Stimulated activated CD8-positive, alpha-beta memory T cell treated with anti-CD3 and anti-CD28 coated beads, Interleukin-12 subunit alpha, Interleukin-12 subunit beta, amount 100 ng/mL, for 1 hour (primary cell): Measurements from ENCODE around the gene TCF12.
A peak's percentile ranks its signal among the peaks of the same experiment; 100 is the strongest.
"Not testable (repeated sequence)": the region's sequence is repeated elsewhere in the genome, so short reads cannot be mapped to it uniquely, and the experiment has no call there.

Experiments
- DNase-seq: peaks from one replicate; pipeline ENCODE4 v3.0.0-alpha.2; 2020; ENCODE audit warnings: low read depth

The TCF12 gene

DNA sequence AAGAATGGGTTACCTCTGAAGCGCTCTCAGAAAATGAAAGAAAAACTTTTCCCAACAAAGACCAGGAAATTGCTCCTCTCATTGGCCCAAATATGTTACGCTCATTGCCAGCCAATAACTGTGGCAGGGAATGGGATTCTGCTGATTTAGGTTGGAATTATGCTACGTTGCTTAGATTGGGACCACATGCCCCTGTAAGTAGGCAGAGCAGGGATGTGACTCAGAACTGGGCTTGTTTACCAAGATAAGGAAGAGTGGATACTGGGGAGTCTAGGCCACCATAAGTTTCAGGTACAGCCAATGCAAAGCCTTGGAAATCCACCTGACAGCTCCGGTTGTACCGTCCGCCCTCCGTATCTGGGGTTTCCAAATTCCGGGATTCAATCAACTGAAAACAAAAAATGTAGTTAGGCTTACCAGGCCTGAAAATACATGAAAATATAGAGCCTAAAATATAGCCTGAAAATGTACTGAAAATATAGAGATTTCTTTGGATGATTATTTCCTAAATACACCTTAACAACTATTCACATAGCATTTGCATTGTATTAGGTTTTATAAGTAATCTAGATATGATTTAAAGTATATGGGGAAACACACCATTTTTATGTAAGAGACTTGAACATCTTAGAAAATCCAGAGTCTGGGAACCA is 1.5 kb upstream of the TCF12 start:
- DNase-seq, result no peak

DNA sequence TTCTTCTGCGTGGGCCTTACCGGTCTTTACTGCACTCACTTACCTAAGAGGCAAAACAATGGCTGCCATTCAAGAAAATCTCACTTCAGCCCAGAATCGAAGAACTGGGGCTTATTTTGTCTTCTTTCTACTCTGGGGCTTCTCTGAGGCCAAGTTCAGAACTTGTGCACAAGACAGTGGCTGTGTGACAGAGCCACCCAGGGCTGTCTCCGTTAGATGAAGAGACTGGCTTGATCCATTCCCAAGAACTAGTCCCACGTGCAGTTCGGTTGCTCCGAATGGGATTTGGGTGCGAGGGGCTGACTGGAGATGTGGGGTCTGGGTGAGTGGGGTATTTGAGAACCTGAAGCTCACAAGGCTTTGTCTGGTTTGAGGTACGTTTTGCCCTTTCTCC is 795 bp upstream of the TCF12 start:
- peak; percentile 3 for DNase-seq

- peak; percentile 36 for DNase-seq
Observed at GRCh38 chr15:56919031-56919608, 676 bp downstream of the TCF12 start.

DNA sequence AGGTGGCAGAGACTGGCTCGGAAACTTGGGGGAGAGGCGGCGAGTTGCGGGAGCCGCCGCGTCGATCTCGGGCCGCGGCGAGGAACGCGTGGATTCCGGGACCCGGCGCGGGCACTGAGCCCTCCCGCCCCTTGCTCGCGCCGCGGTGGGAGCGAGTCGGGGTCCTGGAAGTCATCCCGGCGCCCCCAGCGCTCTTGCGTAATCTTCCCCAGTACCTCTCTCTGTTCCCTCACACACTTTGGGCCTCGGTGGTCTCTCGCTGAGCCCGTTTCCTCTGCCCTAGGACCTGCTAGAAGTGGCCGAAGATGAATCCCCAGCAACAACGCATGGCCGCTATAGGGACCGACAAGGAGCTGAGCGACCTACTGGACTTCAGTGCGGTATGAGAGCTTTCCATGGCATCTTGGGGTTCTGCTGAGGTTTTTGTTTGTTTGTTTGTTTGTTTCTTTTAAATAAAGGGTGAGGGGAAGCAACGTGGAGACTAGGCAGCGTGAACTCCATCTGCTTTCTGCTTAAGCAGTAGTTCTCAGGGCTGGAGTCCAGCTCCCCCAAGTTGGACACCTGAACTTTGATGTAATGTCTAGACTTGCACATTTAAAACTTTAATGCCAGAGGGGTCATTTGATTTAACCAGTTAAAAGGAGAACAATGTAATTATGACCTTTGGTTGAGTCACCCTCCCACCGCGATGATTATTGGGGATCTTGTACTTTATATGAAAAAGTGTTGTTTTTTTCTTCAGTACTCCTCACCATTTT is 1.3 kb downstream of the TCF12 start:
- DNase-seq, result no peak

DNA sequence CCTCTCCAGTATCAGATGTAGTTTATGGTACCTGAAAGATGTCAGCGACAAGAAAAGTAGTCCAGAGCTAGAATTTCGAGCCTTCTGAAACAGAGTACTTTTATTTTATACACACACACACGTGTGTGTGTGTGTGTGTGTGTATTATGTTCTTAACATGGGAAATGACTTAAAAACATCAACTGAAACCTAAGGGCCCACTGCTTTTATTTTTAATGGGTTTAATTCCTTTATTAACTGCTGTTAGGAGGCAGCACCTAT is 1.9 kb downstream of the TCF12 start:
- DNase-seq, result no peak

DNA sequence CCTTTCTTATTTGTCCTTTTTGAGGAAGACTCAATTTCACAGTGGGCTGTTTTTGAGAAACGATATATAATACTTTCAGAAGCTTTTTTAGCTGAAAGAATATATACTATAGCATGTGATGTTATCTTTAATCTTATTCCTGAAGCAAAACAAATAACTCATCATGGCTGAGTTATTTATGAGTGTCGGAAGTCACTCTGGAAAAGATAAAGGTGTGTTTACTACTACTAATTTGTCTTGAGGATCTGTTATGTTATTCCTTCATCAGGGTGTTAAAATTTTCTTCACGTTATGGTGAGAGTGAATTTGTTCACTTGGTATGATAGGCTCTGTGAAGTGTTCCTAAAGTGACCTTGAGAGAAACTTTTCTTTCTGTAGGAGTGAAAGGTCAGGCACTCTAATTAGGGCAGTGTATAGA is 4.7 kb downstream of the TCF12 start:
- DNase-seq, result no peak

DNA sequence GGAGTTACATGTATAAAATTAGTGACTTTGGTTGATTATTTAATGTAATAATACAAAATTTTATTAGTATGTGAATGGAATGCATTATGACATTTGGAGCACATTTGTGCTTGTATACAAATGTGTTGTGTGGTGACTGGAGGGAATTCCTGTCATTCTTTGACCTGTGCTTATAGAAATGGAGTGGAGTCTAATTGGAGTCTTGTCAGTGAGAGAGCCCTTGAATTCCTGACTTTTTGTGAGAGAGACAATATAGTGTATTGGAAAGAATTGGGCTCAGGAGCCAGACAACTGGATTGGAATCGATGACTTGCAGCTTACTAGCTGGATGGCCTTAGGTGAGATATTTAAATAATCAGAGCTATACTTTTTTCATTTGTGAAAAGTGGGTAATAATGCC is 9.4 kb downstream of the TCF12 start:
- DNase-seq, result no peak

DNA sequence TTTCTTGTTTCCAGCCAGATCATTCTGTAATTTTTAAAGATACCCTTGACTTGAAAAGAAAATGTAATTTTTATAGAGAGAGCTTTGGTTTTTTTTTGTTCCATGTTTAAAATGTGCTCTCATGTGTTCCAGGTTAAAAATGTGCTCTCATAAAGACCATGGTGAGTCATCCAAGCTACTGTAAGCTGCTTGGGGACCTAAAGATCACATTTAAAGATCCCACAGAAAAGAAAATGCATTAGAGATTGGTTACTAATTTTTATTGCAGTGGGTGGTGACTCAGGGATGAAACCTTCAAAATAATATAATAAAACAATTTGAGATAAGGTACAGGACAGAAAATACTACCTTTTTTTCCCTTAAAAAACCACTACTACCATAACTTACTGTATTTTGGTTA is 11.0 kb downstream of the TCF12 start:
- no peak for DNase-seq

DNA sequence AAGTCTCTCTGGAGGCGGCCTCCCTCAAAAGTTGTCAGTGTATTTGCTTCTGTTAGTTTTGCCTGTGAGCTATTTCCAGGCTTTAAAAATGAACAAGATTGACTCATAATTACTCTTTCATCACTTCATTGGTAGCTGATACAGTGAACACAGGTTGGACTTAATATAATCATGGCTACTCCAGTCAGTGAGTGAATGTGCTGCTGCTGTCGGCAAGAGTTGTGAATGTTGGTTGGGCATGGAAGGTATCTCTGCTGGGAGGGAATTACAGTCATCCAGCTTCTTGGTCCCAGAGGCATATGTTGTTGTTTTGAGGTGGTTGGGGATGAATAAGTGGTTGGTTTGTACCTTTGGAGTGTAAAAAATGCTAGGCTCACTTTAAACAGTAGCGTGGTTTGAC is 11.5 kb downstream of the TCF12 start:
- DNase-seq, result no peak

DNA sequence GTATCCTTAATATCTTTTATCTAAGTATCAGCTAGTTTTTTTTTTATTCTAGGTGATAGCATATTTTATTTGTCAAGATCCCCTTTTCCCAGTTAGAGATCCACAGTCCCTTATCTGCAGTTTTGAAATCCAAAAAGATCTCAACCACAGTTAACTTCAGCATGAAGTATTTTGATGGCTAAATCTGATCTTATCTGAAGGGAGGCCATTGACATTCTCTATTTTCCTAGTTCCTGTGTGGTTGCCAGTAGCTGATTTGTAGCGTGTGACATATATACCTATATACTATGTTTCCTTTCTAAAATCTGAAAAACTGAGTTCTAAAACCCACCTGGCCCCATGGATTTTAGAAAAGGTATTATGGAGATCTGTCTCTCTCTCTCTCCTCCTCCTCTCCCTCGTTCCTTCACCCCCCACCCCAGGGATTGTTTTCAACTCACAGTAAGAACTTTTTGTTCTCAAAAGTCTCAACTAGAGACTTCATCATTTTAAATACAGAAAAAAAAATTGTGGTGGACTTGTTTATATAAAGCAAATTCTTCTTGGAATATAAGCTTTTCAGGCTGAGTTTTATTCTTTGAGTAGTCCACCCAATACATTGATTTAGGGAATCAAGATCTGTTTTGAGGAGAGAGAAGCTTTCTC is 12.3 kb downstream of the TCF12 start:
- no peak for DNase-seq

DNA sequence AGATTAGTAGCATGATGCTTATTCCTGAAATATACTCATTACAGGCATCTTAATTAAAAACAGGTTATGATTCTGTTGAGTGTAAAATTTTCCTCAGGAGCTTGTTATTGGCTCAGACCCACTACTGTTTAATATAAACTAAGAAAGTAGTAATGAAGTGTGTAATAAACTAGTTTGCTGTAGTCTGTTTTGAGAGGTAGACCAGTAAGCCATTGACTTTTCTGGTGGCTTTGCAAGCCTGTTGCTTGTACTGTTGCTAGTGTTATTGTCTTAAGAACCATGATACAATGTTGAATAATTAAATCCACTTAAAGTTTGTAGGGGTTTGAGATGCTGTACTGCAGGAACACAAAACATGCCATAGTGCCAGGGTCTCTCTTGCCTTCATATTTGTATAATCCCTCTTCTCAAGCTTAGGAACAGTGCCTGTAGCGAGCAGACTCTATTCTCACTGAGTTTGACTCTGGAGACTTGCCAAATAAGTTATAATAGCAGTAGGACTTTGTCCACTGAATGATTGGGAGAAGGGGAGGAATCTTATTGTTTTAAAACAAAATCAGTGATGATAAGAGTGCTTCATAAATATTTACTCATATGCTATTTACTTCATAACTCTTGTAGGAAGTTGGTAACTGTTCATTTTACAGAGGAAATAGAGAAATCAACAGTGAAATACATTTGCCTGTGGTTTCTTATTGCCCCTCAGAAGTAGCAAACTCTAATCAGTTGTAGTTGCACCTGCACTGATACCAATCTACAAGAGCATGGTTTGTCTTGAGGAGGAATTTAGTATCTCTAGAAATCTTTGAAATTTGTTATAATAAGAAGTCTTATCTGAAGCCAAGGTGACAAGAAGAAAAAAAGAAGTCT is 13.4 kb downstream of the TCF12 start:
- no peak for DNase-seq

DNA sequence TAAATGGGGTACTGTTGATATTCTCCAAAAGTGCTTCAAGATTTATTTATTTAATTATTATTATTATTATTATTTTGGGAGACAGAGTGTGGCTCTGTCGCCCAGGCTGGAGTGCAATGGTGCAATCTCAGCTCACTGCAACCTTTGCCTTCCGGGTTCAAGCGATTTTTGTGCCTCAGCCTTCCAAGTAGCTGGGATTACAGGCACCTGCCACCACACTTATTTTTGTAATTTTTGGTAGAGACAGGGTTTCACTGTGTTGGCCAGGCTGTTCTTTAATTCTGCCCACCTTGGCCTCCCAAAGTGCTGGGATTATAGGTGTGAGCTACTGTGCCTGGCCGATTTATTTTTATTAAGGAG is 14.0 kb downstream of the TCF12 start:
- DNase-seq, result not testable (repeated sequence)

DNA sequence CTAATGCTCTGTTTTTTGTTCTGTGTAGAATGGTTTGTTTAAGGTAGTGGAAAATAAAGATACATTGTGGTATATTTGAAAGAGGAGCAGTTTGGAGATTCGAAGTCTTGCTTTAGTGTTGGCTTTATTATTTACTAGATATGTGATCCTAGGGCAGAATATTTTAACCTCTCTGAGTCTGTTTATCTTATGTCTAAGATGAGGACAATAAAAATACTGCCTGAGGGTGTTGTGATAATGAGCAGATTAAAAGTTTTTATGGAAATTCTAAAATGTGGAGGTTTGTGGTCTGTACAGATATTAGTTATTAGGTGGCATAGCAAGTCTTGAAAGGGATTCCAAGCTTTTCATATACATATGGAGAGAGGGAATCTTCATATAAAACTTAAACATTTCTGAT is 15.0 kb downstream of the TCF12 start:
- no peak for DNase-seq

DNA sequence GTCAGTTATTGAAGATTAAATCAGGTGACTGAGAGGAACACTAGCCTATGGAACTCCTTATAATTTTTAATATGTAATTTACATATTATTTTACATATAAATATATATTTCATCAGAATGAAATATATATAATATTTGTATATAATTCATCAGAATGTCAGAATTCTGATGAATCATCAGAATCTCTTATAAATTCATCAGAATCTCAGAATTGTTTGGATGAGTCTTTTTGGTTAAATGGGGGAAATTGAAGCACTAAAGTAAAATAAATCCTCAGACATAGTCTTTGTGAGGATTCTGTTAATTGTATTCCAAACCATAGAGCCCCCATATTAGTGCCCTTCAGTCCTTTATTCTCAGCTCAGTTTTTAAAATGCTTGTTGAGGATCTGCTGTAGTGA is 15.4 kb downstream of the TCF12 start:
- no peak for DNase-seq

GRCh38 chr15:56934269-56934668 is 15.8 kb downstream of the TCF12 start:
- no peak for DNase-seq

DNA sequence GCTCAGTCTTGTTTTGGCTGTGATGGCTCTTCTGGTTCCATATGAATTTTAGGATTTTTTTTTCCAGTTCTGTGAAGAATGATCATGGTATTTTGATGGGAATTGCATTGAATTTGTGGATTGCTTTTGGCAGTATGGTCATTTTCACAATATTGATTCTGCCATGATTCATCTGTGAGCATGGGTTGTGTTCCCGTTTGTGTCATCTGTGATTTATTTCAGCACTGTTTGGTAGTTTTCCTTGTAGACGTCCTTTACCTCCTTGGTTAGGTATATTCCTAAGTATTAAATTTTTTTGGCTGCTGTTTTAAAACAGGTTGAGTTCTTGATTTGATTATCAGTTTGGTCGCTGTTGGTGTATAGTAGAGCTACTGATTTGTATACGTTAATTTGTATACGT is 18.5 kb downstream of the TCF12 start:
- no peak for DNase-seq

- DNase-seq, result no peak
Observed at GRCh38 chr15:56939257-56939656, 20.8 kb downstream of the TCF12 start.

- DNase-seq, result no peak
Observed at GRCh38 chr15:56940388-56940787, 21.9 kb downstream of the TCF12 start.

DNA sequence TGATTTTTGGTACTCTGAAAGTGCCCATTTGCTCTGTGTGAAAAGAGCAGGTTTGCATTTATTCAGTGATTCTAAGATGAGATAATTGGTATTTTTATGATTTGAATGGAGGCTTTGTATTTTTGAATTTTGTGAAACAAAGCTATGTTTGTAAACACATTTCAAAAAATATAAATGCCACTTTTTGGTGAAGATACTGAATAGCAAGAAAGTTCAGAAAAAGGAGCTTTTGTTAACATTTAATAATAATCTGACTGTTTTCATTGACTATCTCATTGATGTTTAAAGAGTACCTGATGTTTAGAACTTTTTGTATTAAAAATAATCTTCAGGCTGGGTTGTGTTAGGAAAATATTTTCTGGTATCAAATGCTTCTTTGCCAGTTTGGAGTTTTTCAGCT is 23.7 kb downstream of the TCF12 start:
- DNase-seq, result no peak

- no peak for DNase-seq
Observed at GRCh38 chr15:56943403-56943802, 25.0 kb downstream of the TCF12 start.

GRCh38 chr15:56944485-56944884 is 26.0 kb downstream of the TCF12 start:
- no peak for DNase-seq

DNA sequence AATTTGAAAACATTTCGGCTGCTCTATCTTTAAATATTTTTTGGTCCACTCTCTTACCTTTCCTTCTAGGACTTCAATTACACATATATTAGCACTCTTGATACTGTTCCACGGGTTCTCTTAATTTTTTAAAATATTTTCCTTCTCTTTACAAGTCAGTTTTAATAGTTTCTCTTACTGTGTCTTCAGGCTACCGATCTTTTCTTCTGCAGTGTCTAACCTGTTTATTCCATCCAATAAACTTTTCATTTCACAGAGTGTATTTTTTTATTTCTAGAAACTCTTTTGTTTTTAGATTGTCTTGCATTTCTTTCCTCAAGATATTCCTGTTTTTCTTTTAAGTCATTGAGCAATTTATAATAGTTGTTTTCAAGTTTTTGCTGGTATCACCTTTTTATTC is 27.7 kb downstream of the TCF12 start:
- DNase-seq, result no peak
